ENCODE data around the gene XYLT1.

The XYLT1 gene

GRCh38 chr16:17470182-17470907, 415 bp downstream of the XYLT1 start:
- Histone ChIP-seq H3K27ac (ENCODE audit: low read length) (no peak overlapping the region), H3K4me1 (ENCODE audit: control insufficient read depth, insufficient read depth, low read length) (peaks cover 30% of the 10 kb centered on the region), H3K27me3 (ENCODE audit: control insufficient read depth in 1 of 2, insufficient read depth in 2 of 2, low read length in 2 of 2) (no peaks in the 10 kb centered on the region), H3K36me3 (ENCODE audit: control insufficient read depth in 2 of 2, insufficient read depth in 2 of 2, low read length in 2 of 2) (no peaks in the 10 kb centered on the region), H3K9ac (ENCODE audit: low read length in 2 of 2) (peak overlapping the region; percentile 64 to 69), H3K9me3 (ENCODE audit: control insufficient read depth in 2 of 2, low read length in 2 of 2) (no peaks in the 10 kb centered on the region), H3K4me3 (ENCODE audit: low read length in 2 of 2) (peak overlapping the region; percentile 84 to 85)

- peaks cover 30% of the 10 kb centered on the region for H3K4me1 ChIP-seq (ENCODE audit: control insufficient read depth, insufficient read depth, low read length)
Measured at GRCh38 chr16:17469741-17470181, 999 bp downstream of the XYLT1 start.

GRCh38 chr16:17469011-17469740, 1.6 kb downstream of the XYLT1 start:
- H3K36me3 ChIP-seq (ENCODE audit: control insufficient read depth in 2 of 2, insufficient read depth in 2 of 2, low read length in 2 of 2): no peaks in the 10 kb centered on the region
- H3K27me3 ChIP-seq (ENCODE audit: control insufficient read depth in 1 of 2, insufficient read depth in 2 of 2, low read length in 2 of 2): no peaks in the 10 kb centered on the region
- H3K4me1 ChIP-seq (ENCODE audit: control insufficient read depth, insufficient read depth, low read length): peaks cover 30% of the 10 kb centered on the region
- no peak overlapping the region for H3K27ac ChIP-seq (ENCODE audit: low read length)
- peak overlapping the region; percentile 64 to 69 for H3K9ac ChIP-seq (ENCODE audit: low read length in 2 of 2)
- H3K9me3 ChIP-seq (ENCODE audit: control insufficient read depth in 2 of 2, low read length in 2 of 2): no peaks in the 10 kb centered on the region
- peak overlapping the region; percentile 84 to 85 for H3K4me3 ChIP-seq (ENCODE audit: low read length in 2 of 2)

More at GRCh38 chr16:17469741-17470181, 999 bp downstream of the XYLT1 start:
- Histone ChIP-seq H3K27me3 (ENCODE audit: control insufficient read depth in 1 of 2, insufficient read depth in 2 of 2, low read length in 2 of 2) (no peaks in the 10 kb centered on the region), H3K4me3 (ENCODE audit: low read length in 2 of 2) (peak overlapping the region; percentile 84 to 85), H3K27ac (ENCODE audit: low read length) (no peak overlapping the region), H3K36me3 (ENCODE audit: control insufficient read depth in 2 of 2, insufficient read depth in 2 of 2, low read length in 2 of 2) (no peaks in the 10 kb centered on the region), H3K9ac (ENCODE audit: low read length in 2 of 2) (peak overlapping the region; percentile 64 to 69), H3K9me3 (ENCODE audit: control insufficient read depth in 2 of 2, low read length in 2 of 2) (no peaks in the 10 kb centered on the region)

- Histone ChIP-seq H3K4me1 (ENCODE audit: control insufficient read depth, insufficient read depth, low read length) (peaks cover 30% of the 10 kb centered on the region), H3K9me3 (ENCODE audit: control insufficient read depth in 2 of 2, low read length in 2 of 2) (no peaks in the 10 kb centered on the region), H3K4me3 (ENCODE audit: low read length in 2 of 2) (peak overlapping the region; percentile 84 to 85), H3K27me3 (ENCODE audit: control insufficient read depth in 1 of 2, insufficient read depth in 2 of 2, low read length in 2 of 2) (no peaks in the 10 kb centered on the region), H3K36me3 (ENCODE audit: control insufficient read depth in 2 of 2, insufficient read depth in 2 of 2, low read length in 2 of 2) (no peaks in the 10 kb centered on the region), H3K27ac (ENCODE audit: low read length) (no peak overlapping the region), H3K9ac (ENCODE audit: low read length in 2 of 2) (peak overlapping the region; percentile 64 to 69)
Measured at GRCh38 chr16:17468611-17469010, 2.1 kb downstream of the XYLT1 start.

GRCh38 chr16:17467923-17468540, 2.7 kb downstream of the XYLT1 start:
- H3K4me3 ChIP-seq (ENCODE audit: low read length in 2 of 2): peak overlapping the region; percentile 84 to 85
- no peaks in the 10 kb centered on the region for H3K36me3 ChIP-seq (ENCODE audit: control insufficient read depth in 2 of 2, insufficient read depth in 2 of 2, low read length in 2 of 2)
- H3K4me1 ChIP-seq (ENCODE audit: control insufficient read depth, insufficient read depth, low read length): peaks cover 30% of the 10 kb centered on the region
- H3K27ac ChIP-seq (ENCODE audit: low read length): no peak overlapping the region
- no peaks in the 10 kb centered on the region for H3K9me3 ChIP-seq (ENCODE audit: control insufficient read depth in 2 of 2, low read length in 2 of 2)
- peak overlapping the region; percentile 64 to 69 for H3K9ac ChIP-seq (ENCODE audit: low read length in 2 of 2)
- no peaks in the 10 kb centered on the region for H3K27me3 ChIP-seq (ENCODE audit: control insufficient read depth in 1 of 2, insufficient read depth in 2 of 2, low read length in 2 of 2)

GRCh38 chr16:17466876-17467275, 3.9 kb downstream of the XYLT1 start:
- Histone ChIP-seq H3K4me3 (ENCODE audit: low read length in 2 of 2) (no peak overlapping the region), H3K9me3 (ENCODE audit: control insufficient read depth in 2 of 2, low read length in 2 of 2) (no peaks in the 10 kb centered on the region), H3K4me1 (ENCODE audit: control insufficient read depth, insufficient read depth, low read length) (peaks cover 30% of the 10 kb centered on the region), H3K27me3 (ENCODE audit: control insufficient read depth in 1 of 2, insufficient read depth in 2 of 2, low read length in 2 of 2) (no peaks in the 10 kb centered on the region), H3K9ac (ENCODE audit: low read length in 2 of 2) (no peak overlapping the region), H3K36me3 (ENCODE audit: control insufficient read depth in 2 of 2, insufficient read depth in 2 of 2, low read length in 2 of 2) (no peaks in the 10 kb centered on the region), H3K27ac (ENCODE audit: low read length) (no peak overlapping the region)

- H3K27ac ChIP-seq (ENCODE audit: low read length): no peak overlapping the region
- H3K4me3 ChIP-seq (ENCODE audit: low read length in 2 of 2): no peak overlapping the region
- H3K9ac ChIP-seq (ENCODE audit: low read length in 2 of 2): no peak overlapping the region
- H3K9me3 ChIP-seq (ENCODE audit: control insufficient read depth in 2 of 2, low read length in 2 of 2): no peaks in the 10 kb centered on the region
- no peaks in the 10 kb centered on the region for H3K36me3 ChIP-seq (ENCODE audit: control insufficient read depth in 2 of 2, insufficient read depth in 2 of 2, low read length in 2 of 2)
- H3K4me1 ChIP-seq (ENCODE audit: control insufficient read depth, insufficient read depth, low read length): peaks cover 25% of the 10 kb centered on the region
- no peaks in the 10 kb centered on the region for H3K27me3 ChIP-seq (ENCODE audit: control insufficient read depth in 1 of 2, insufficient read depth in 2 of 2, low read length in 2 of 2)
Measured at GRCh38 chr16:17465460-17465859, 5.3 kb downstream of the XYLT1 start.

GRCh38 chr16:17463335-17463734, 7.4 kb downstream of the XYLT1 start:
- Histone ChIP-seq H3K27ac (ENCODE audit: low read length) (no peak overlapping the region), H3K27me3 (ENCODE audit: control insufficient read depth in 1 of 2, insufficient read depth in 2 of 2, low read length in 2 of 2) (no peaks in the 10 kb centered on the region), H3K36me3 (ENCODE audit: control insufficient read depth in 2 of 2, insufficient read depth in 2 of 2, low read length in 2 of 2) (no peaks in the 10 kb centered on the region), H3K4me3 (ENCODE audit: low read length in 2 of 2) (no peak overlapping the region), H3K9ac (ENCODE audit: low read length in 2 of 2) (no peak overlapping the region), H3K4me1 (ENCODE audit: control insufficient read depth, insufficient read depth, low read length) (peaks cover 15% of the 10 kb centered on the region), H3K9me3 (ENCODE audit: control insufficient read depth in 2 of 2, low read length in 2 of 2) (no peaks in the 10 kb centered on the region)

- Histone ChIP-seq H3K36me3 (ENCODE audit: control insufficient read depth in 2 of 2, insufficient read depth in 2 of 2, low read length in 2 of 2) (no peaks in the 10 kb centered on the region), H3K4me1 (ENCODE audit: control insufficient read depth, insufficient read depth, low read length) (peaks cover 10% of the 10 kb centered on the region), H3K27me3 (ENCODE audit: control insufficient read depth in 1 of 2, insufficient read depth in 2 of 2, low read length in 2 of 2) (no peaks in the 10 kb centered on the region), H3K9ac (ENCODE audit: low read length in 2 of 2) (no peak overlapping the region), H3K9me3 (ENCODE audit: control insufficient read depth in 2 of 2, low read length in 2 of 2) (no peaks in the 10 kb centered on the region), H3K4me3 (ENCODE audit: low read length in 2 of 2) (no peak overlapping the region), H3K27ac (ENCODE audit: low read length) (no peak overlapping the region)
Measured at GRCh38 chr16:17461951-17462729, 8.6 kb downstream of the XYLT1 start.

- H3K27ac ChIP-seq (ENCODE audit: low read length): no peak overlapping the region
- H3K36me3 ChIP-seq (ENCODE audit: control insufficient read depth in 2 of 2, insufficient read depth in 2 of 2, low read length in 2 of 2): no peaks in the 10 kb centered on the region
Measured at GRCh38 chr16:17460890-17461289, 9.9 kb downstream of the XYLT1 start.

More at GRCh38 chr16:17460890-17461289, 9.9 kb downstream of the XYLT1 start:
- no peak overlapping the region for H3K4me3 ChIP-seq (ENCODE audit: low read length in 2 of 2)
- peaks cover 10% of the 10 kb centered on the region for H3K4me1 ChIP-seq (ENCODE audit: control insufficient read depth, insufficient read depth, low read length)
- no peaks in the 10 kb centered on the region for H3K27me3 ChIP-seq (ENCODE audit: control insufficient read depth in 1 of 2, insufficient read depth in 2 of 2, low read length in 2 of 2)
- H3K9me3 ChIP-seq (ENCODE audit: control insufficient read depth in 2 of 2, low read length in 2 of 2): no peaks in the 10 kb centered on the region
- no peak overlapping the region for H3K9ac ChIP-seq (ENCODE audit: low read length in 2 of 2)

Data from stomach smooth muscle (tissue), 2 donors.